22Rv1 (cell line): ENCODE measurements around the gene VHLL.
"Not testable (repeated sequence)": the region's sequence is repeated elsewhere in the genome, so short reads cannot be mapped to it uniquely, and the experiment has no call there.

Experiments used
- ZFX ChIP-seq: fragments of 450-650 bp; IDR thresholded peaks from 2 replicates; pipeline ENCODE4 v1.6.1; 2017; ENCODE audit warnings: antibody characterized with exemption, borderline replicate concordance
- TF ChIP-seq, protein P1 (sequence below): fragments of 450-650 bp; IDR thresholded peaks from 2 replicates; pipeline ENCODE4 v1.5.1; 2017; ENCODE audit warnings: mild to moderate bottlenecking

DNA sequence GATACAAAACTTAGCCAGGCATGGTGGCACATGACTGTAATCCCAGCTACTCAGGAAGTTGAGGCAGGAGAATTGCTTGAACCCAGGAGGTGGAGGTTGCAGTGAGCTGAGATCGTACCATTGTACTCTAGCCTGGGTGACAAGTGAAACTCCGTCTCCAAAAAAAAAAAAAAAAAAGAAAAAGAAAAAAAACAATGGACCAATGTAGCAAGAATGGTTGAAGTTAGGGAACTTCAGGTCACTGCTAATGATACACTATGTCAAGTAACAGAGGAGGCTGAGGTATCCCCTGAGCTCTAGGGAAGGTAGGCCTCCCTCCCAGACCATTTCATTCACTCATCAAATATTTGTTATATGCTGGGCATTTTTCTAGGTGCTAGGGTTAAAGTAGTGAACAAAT lies 46.9 kb upstream of the VHLL start:
- TF ChIP-seq, protein P1, sequence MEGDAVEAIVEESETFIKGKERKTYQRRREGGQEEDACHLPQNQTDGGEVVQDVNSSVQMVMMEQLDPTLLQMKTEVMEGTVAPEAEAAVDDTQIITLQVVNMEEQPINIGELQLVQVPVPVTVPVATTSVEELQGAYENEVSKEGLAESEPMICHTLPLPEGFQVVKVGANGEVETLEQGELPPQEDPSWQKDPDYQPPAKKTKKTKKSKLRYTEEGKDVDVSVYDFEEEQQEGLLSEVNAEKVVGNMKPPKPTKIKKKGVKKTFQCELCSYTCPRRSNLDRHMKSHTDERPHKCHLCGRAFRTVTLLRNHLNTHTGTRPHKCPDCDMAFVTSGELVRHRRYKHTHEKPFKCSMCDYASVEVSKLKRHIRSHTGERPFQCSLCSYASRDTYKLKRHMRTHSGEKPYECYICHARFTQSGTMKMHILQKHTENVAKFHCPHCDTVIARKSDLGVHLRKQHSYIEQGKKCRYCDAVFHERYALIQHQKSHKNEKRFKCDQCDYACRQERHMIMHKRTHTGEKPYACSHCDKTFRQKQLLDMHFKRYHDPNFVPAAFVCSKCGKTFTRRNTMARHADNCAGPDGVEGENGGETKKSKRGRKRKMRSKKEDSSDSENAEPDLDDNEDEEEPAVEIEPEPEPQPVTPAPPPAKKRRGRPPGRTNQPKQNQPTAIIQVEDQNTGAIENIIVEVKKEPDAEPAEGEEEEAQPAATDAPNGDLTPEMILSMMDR: not testable (repeated sequence)
- not testable (repeated sequence) for TF ChIP-seq ZFX
